ENCODE data around the gene CHST12.

Gene CHST12

GRCh38 chr7:2443491-2443890 lies 40.1 kb downstream of the CHST12 start:
- Histone ChIP-seq H3K18ac (ENCODE audit: low read length) (no peak overlapping the region), H3K27ac (ENCODE audit: low read depth, low read length) (no peak overlapping the region), H3K79me2 (ENCODE audit: control insufficient read depth, insufficient read depth, low read length, poor library complexity) (no peaks in the 10 kb centered on the region), H3K14ac (ENCODE audit: low read length) (no peak overlapping the region), H4K91ac (ENCODE audit: low read depth, low read length) (no peak overlapping the region), H3K23ac (ENCODE audit: low read length) (no peak overlapping the region), H3K4me3 (ENCODE audit: low read depth, low read length) (no peak overlapping the region), H2BK120ac (ENCODE audit: insufficient read depth, low read length, poor library complexity) (no peak overlapping the region), H2AK5ac (ENCODE audit: low read length) (no peak overlapping the region), H3K4ac (ENCODE audit: low read depth, low read length) (no peak overlapping the region), H2BK5ac (ENCODE audit: low read depth, low read length, poor library complexity) (no peak overlapping the region), H3K27me3 (ENCODE audit: insufficient read depth, low read length) (no peaks in the 10 kb centered on the region), H3K9ac (ENCODE audit: low read length) (no peak overlapping the region), H3K79me1 (ENCODE audit: low read length) (peaks cover 6% of the 10 kb centered on the region), H4K8ac (ENCODE audit: low read depth, low read length) (no peak overlapping the region), H3K4me1 (ENCODE audit: control insufficient read depth in 1 of 2, insufficient read depth in 2 of 2, low read length in 2 of 2) (peaks cover 22 to 23% of the 10 kb centered on the region in 2 experiments), H4K12ac (ENCODE audit: low read depth, low read length) (no peak overlapping the region), H3K9me3 (ENCODE audit: insufficient read depth, low read depth, low read length) (no peaks in the 10 kb centered on the region), H2BK12ac (ENCODE audit: low read length) (no peak overlapping the region), H3K4me2 (ENCODE audit: low read length) (no peak overlapping the region), H2AFZ (ENCODE audit: insufficient read depth, low read length, poor library complexity) (no peak overlapping the region), H3K36me3 (ENCODE audit: control insufficient read depth in 1 of 2, insufficient read depth in 2 of 2, low read length in 2 of 2) (peaks cover 2% of the 10 kb centered on the region in 2 experiments)
- WGBS (ENCODE audit: extremely low coverage, insufficient coverage, insufficient read length) = no CpG with 5 or more reads among the region's 9 CpGs
- no peak for DNase-seq

- Histone ChIP-seq H3K79me1 (ENCODE audit: low read length) (peaks cover 6% of the 10 kb centered on the region), H3K4me2 (ENCODE audit: low read length) (no peak overlapping the region), H4K12ac (ENCODE audit: low read depth, low read length) (no peak overlapping the region), H3K4ac (ENCODE audit: low read depth, low read length) (no peak overlapping the region), H3K23ac (ENCODE audit: low read length) (no peak overlapping the region), H3K27ac (ENCODE audit: low read depth, low read length) (no peak overlapping the region), H3K4me3 (ENCODE audit: low read depth, low read length) (no peak overlapping the region), H3K36me3 (ENCODE audit: control insufficient read depth in 1 of 2, insufficient read depth in 2 of 2, low read length in 2 of 2) (peaks cover 2% of the 10 kb centered on the region in 2 experiments), H2BK12ac (ENCODE audit: low read length) (no peak overlapping the region), H3K79me2 (ENCODE audit: control insufficient read depth, insufficient read depth, low read length, poor library complexity) (no peaks in the 10 kb centered on the region), H2AK5ac (ENCODE audit: low read length) (no peak overlapping the region), H2AFZ (ENCODE audit: insufficient read depth, low read length, poor library complexity) (no peak overlapping the region), H3K9ac (ENCODE audit: low read length) (no peak overlapping the region), H2BK5ac (ENCODE audit: low read depth, low read length, poor library complexity) (no peak overlapping the region), H4K91ac (ENCODE audit: low read depth, low read length) (no peak overlapping the region), H3K18ac (ENCODE audit: low read length) (no peak overlapping the region), H3K9me3 (ENCODE audit: insufficient read depth, low read depth, low read length) (no peaks in the 10 kb centered on the region), H4K8ac (ENCODE audit: low read depth, low read length) (no peak overlapping the region), H3K27me3 (ENCODE audit: insufficient read depth, low read length) (no peaks in the 10 kb centered on the region), H2BK120ac (ENCODE audit: insufficient read depth, low read length, poor library complexity) (no peak overlapping the region), H3K4me1 (ENCODE audit: control insufficient read depth in 1 of 2, insufficient read depth in 2 of 2, low read length in 2 of 2) (peaks cover 18 to 22% of the 10 kb centered on the region in 2 experiments), H3K14ac (ENCODE audit: low read length) (no peak overlapping the region)
- WGBS (ENCODE audit: extremely low coverage, insufficient coverage, insufficient read length) = no CpG with 5 or more reads among the region's 3 CpGs
- peak; percentile 22 to 31 for DNase-seq
Observed at GRCh38 chr7:2444476-2444875, 41.1 kb downstream of the CHST12 start.

- H3K27ac ChIP-seq (ENCODE audit: low read depth, low read length) = no peak overlapping the region
- H3K36me3 ChIP-seq (ENCODE audit: control insufficient read depth in 1 of 2, insufficient read depth in 2 of 2, low read length in 2 of 2) = peaks cover 2% of the 10 kb centered on the region in 2 experiments
- no peak overlapping the region for H3K9ac ChIP-seq (ENCODE audit: low read length)
- H2BK5ac ChIP-seq (ENCODE audit: low read depth, low read length, poor library complexity) = no peak overlapping the region
- H3K79me1 ChIP-seq (ENCODE audit: low read length) = peaks cover 3% of the 10 kb centered on the region
- no peak overlapping the region for H2BK120ac ChIP-seq (ENCODE audit: insufficient read depth, low read length, poor library complexity)
- H2AK5ac ChIP-seq (ENCODE audit: low read length) = no peak overlapping the region
- H4K8ac ChIP-seq (ENCODE audit: low read depth, low read length) = no peak overlapping the region
- no peak overlapping the region for H4K91ac ChIP-seq (ENCODE audit: low read depth, low read length)
- no peak overlapping the region for H2AFZ ChIP-seq (ENCODE audit: insufficient read depth, low read length, poor library complexity)
- no peak overlapping the region for H2BK12ac ChIP-seq (ENCODE audit: low read length)
- H3K4me2 ChIP-seq (ENCODE audit: low read length) = no peak overlapping the region
- H3K4me1 ChIP-seq (ENCODE audit: control insufficient read depth in 1 of 2, insufficient read depth in 2 of 2, low read length in 2 of 2) = peaks cover 15 to 19% of the 10 kb centered on the region in 2 experiments
- H3K23ac ChIP-seq (ENCODE audit: low read length) = no peak overlapping the region
- H3K27me3 ChIP-seq (ENCODE audit: insufficient read depth, low read length) = no peaks in the 10 kb centered on the region
- H3K4ac ChIP-seq (ENCODE audit: low read depth, low read length) = no peak overlapping the region
- no peak overlapping the region for H3K18ac ChIP-seq (ENCODE audit: low read length)
- H3K4me3 ChIP-seq (ENCODE audit: low read depth, low read length) = no peak overlapping the region
- DNase-seq = no peak
- no peak overlapping the region for H3K14ac ChIP-seq (ENCODE audit: low read length)
- peaks cover 2% of the 10 kb centered on the region for H3K9me3 ChIP-seq (ENCODE audit: insufficient read depth, low read depth, low read length)
- no peak overlapping the region for H4K12ac ChIP-seq (ENCODE audit: low read depth, low read length)
- no peaks in the 10 kb centered on the region for H3K79me2 ChIP-seq (ENCODE audit: control insufficient read depth, insufficient read depth, low read length, poor library complexity)
- WGBS (ENCODE audit: extremely low coverage, insufficient coverage, insufficient read length) = no CpG with 5 or more reads among the region's 10 CpGs
Observed at GRCh38 chr7:2445047-2445446, 41.6 kb downstream of the CHST12 start.

GRCh38 chr7:2445898-2446555 lies 42.6 kb downstream of the CHST12 start:
- H3K4ac ChIP-seq (ENCODE audit: low read depth, low read length) = no peak overlapping the region
- H2BK5ac ChIP-seq (ENCODE audit: low read depth, low read length, poor library complexity) = no peak overlapping the region
- peak overlapping the region; percentile 15 for H2BK12ac ChIP-seq (ENCODE audit: low read length)
- peaks cover 4% of the 10 kb centered on the region for H3K9me3 ChIP-seq (ENCODE audit: insufficient read depth, low read depth, low read length)
- WGBS (ENCODE audit: extremely low coverage, insufficient coverage, insufficient read length) = no CpG with 5 or more reads among the region's 21 CpGs
- peaks cover 8 to 9% of the 10 kb centered on the region in 2 experiments for H3K4me1 ChIP-seq (ENCODE audit: control insufficient read depth in 1 of 2, insufficient read depth in 2 of 2, low read length in 2 of 2)
- no peak overlapping the region for H4K12ac ChIP-seq (ENCODE audit: low read depth, low read length)
- no peak for DNase-seq
- H2AFZ ChIP-seq (ENCODE audit: insufficient read depth, low read length, poor library complexity) = no peak overlapping the region
- no peak overlapping the region for H2BK120ac ChIP-seq (ENCODE audit: insufficient read depth, low read length, poor library complexity)
- H3K27me3 ChIP-seq (ENCODE audit: insufficient read depth, low read length) = no peaks in the 10 kb centered on the region
- H3K18ac ChIP-seq (ENCODE audit: low read length) = no peak overlapping the region
- H3K79me1 ChIP-seq (ENCODE audit: low read length) = peaks cover under 1% of the 10 kb centered on the region
- no peaks in the 10 kb centered on the region for H3K79me2 ChIP-seq (ENCODE audit: control insufficient read depth, insufficient read depth, low read length, poor library complexity)
- no peak overlapping the region for H2AK5ac ChIP-seq (ENCODE audit: low read length)
- no peak overlapping the region for H3K9ac ChIP-seq (ENCODE audit: low read length)
- no peak overlapping the region for H4K8ac ChIP-seq (ENCODE audit: low read depth, low read length)
- no peak overlapping the region for H3K27ac ChIP-seq (ENCODE audit: low read depth, low read length)
- peaks cover 2% of the 10 kb centered on the region in 2 experiments for H3K36me3 ChIP-seq (ENCODE audit: control insufficient read depth in 1 of 2, insufficient read depth in 2 of 2, low read length in 2 of 2)
- no peak overlapping the region for H3K4me2 ChIP-seq (ENCODE audit: low read length)
- H4K91ac ChIP-seq (ENCODE audit: low read depth, low read length) = no peak overlapping the region
- H3K23ac ChIP-seq (ENCODE audit: low read length) = no peak overlapping the region
- no peak overlapping the region for H3K4me3 ChIP-seq (ENCODE audit: low read depth, low read length)
- no peak overlapping the region for H3K14ac ChIP-seq (ENCODE audit: low read length)

Data from trophoblast cell (in vitro differentiated cells and primary cell).